Kidney epithelial cell (primary cell): ENCODE measurements around the gene BCKDHA. TPM values are rescaled to one million over a fixed set of nuclear protein-coding genes. Genes with fewer than 3 reads are reported as not detected.

Experiments used
- DNase-seq: peaks from one replicate; pipeline ENCODE4 v3.0.0-alpha.2; 2010; ENCODE audit warnings: low read depth
- H3K27me3 ChIP-seq: 2 replicates; pipeline ENCODE4 v1.6.0; 2011; ENCODE audit warnings: low read length; ENCODE audit not compliant: control insufficient read depth, insufficient read depth
- H3K36me3 ChIP-seq: 2 replicates; pipeline ENCODE4 v1.5.1; 2011; ENCODE audit warnings: low read length; ENCODE audit not compliant: control insufficient read depth, insufficient read depth
- H3K4me3 ChIP-seq: 2 replicates; pipeline ENCODE4 v1.5.1; 2011; ENCODE audit warnings: low read depth, mild to moderate bottlenecking, control low read depth, low read length
- CTCF ChIP-seq: IDR thresholded peaks from 2 replicates; pipeline ENCODE4 v1.5.1; 2011; ENCODE audit warnings: mild to moderate bottlenecking, moderate library complexity, low read length, control low read depth, inconsistent platforms; ENCODE audit not compliant: insufficient read depth, poor library complexity, severe bottlenecking
- total RNA-seq: library from RNA; depleted of rRNA; stranded (reverse); fragments of >200 nt; gene quantifications from 2 replicates; pipeline ENCODE4 v1.2.3, GENCODE V29; 2015

BCKDHA gene
- total RNA-seq, 1 donor from 2014 or later = 49.5 TPM

DNA sequence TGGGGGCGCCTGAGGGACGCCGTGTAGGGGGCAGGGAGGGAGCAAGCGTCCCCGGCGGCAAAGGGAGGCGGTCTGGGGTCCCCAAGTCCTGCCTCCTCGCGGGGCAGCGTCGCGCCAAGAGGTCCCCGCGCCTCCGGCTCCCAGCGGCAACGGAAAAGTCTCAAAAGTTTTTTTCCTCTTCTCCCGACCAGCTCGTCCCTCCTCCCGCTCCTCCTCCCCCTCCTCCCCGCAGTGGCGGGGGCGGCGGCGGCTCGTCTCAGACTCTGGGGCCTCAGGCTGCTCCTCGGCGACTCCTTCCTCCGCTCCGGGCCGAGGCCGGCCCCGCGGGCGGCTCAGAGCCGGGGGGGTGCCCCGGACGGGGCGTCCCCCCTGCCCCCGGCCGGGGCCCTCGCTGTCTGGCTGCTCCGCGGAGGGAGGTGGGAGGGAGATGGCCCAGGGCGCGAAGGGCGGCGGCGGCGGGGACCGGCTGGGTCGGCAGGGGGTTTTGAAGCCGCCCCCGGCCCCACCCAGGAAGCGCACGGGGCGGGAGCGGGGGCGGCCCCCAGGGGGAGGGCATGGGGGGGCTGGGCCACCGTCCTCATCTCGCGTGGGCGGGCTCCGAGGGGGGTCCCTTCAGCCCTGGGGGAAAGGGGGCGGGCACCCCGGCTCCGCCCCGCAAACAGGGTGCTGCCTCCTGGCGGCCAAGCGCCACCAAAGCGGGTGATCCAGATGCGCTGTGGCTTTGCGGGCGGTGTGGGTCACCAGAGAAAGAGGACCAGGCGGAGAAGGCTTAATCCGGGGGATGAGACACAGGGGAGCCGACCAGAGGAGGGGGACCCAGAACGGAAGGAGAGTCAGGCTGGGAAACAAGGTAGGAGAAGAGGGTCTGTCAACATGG is 43.9 kb upstream of the BCKDHA start, which contains the start of gene TGFB1:
TSS of gene TGFB1 (minus strand) at position 457 of the 877 bp plus-strand sequence. CDS start 878 bp downstream, outside the sequence.
- H3K27me3 ChIP-seq = no peaks in the 10 kb centered on the region
- TF ChIP-seq CTCF = peak; percentile 94
- H3K4me3 ChIP-seq = peak within 1 kb of the TSS; percentile 58
- no peaks in the 10 kb centered on the region for H3K36me3 ChIP-seq
- DNase-seq = no peak

- DNase-seq = no peak
- Histone ChIP-seq H3K4me3 (peak overlapping the region; percentile 58), H3K36me3 (no peaks in the 10 kb centered on the region), H3K27me3 (no peaks in the 10 kb centered on the region)
- TF ChIP-seq CTCF = no peak
These were observed 43.2 kb upstream of the BCKDHA start for GRCh38 chr19:41354343-41354953.

GRCh38 chr19:41355035-41355434 is 42.6 kb upstream of the BCKDHA start:
- TF ChIP-seq CTCF = no peak
- Histone ChIP-seq H3K27me3 (no peaks in the 10 kb centered on the region), H3K36me3 (no peaks in the 10 kb centered on the region), H3K4me3 (no peak overlapping the region)
- DNase-seq = no peak

GRCh38 chr19:41355802-41356201 is 41.8 kb upstream of the BCKDHA start:
- no peak for DNase-seq

GRCh38 chr19:41356984-41357739 is 40.5 kb upstream of the BCKDHA start:
- no peak for TF ChIP-seq CTCF
- Histone ChIP-seq H3K36me3 (no peaks in the 10 kb centered on the region), H3K4me3 (no peak overlapping the region), H3K27me3 (no peaks in the 10 kb centered on the region)
- no peak for DNase-seq

More at GRCh38 chr19:41355802-41356201, 41.8 kb upstream of the BCKDHA start:
- H3K4me3 ChIP-seq = no peak overlapping the region
- TF ChIP-seq CTCF = no peak
- H3K27me3 ChIP-seq = no peaks in the 10 kb centered on the region
- H3K36me3 ChIP-seq = no peaks in the 10 kb centered on the region
